ENCODE results near the gene ZSCAN9. TPM values are rescaled to one million over a fixed set of nuclear protein-coding genes. Genes with fewer than 3 reads are reported as not detected.

Gene ZSCAN9
- total and polyA plus RNA-seq, 3 donors from 2014 or later: 36.5 to 39.6 (median 38.2) TPM

DNA sequence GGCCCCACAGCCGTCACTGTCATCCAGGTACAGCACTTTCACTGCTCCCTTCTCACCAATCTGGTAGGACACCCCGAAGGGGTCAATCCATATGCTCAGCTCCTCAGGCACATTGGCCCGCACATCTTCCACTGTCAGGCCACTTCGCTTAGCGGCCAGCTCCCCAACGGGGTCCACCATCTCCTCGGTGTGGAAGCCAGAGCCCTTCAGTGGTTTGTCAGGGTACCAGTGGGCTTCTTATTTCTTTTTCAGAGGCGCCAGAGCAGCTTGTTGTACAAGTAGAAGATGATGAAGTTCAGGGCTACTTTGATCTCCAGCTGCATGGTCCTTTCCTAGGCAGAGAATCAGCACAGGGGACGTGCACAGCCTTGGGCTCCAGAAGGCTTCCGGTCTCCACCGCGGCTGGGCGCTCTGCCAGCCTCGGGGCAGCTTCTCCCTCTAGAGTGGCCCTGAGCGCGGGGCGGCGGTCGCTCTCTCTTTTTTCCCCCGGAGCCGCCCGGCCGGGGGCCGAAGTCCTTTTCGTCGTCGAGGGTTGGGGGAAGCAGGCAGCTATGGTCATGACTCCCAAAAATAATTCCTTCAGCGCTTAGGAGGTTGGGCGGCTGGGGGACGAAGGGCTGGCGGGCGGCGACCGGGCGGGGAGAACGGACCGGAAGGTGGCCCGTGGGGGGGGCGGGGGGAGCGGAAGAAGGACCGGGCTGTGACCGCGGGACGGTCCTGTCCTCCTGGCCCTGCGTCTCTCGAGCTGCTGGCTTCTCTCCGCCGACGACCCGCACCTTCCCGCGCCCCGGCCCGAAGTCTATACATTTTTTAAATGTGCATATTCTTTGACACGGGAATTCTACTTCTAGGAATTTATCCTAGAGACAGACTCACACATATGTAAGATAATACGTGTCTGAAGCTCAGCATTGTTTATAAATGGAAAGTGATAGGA, 6.5 kb upstream of the ZSCAN9 start:
- H3K27ac ChIP-seq: peak overlapping the region; percentile 65 to 75
- H3K4me3 ChIP-seq: peak overlapping the region; percentile 61 to 72
- H3K27me3 ChIP-seq: no peaks in the 10 kb centered on the region
- H3K9me3 ChIP-seq: no peaks in the 10 kb centered on the region
- TF ChIP-seq POLR2A (IDR thresholded peaks at IDR 0.05): no peak
- TF ChIP-seq, protein P1, sequence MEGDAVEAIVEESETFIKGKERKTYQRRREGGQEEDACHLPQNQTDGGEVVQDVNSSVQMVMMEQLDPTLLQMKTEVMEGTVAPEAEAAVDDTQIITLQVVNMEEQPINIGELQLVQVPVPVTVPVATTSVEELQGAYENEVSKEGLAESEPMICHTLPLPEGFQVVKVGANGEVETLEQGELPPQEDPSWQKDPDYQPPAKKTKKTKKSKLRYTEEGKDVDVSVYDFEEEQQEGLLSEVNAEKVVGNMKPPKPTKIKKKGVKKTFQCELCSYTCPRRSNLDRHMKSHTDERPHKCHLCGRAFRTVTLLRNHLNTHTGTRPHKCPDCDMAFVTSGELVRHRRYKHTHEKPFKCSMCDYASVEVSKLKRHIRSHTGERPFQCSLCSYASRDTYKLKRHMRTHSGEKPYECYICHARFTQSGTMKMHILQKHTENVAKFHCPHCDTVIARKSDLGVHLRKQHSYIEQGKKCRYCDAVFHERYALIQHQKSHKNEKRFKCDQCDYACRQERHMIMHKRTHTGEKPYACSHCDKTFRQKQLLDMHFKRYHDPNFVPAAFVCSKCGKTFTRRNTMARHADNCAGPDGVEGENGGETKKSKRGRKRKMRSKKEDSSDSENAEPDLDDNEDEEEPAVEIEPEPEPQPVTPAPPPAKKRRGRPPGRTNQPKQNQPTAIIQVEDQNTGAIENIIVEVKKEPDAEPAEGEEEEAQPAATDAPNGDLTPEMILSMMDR (IDR thresholded peaks at IDR 0.05): no peak
- peaks cover 7% of the 10 kb centered on the region for H3K4me1 ChIP-seq
- no peaks in the 10 kb centered on the region for H3K36me3 ChIP-seq (ENCODE audit: low read depth, missing control alignments)
- intact Hi-C loops (cut with DNase I; ENCODE audit: low total_unique reads): no loop called here
- DNase-seq: peak; percentile 74
- 6 to 8% methylated on average over 41 to 56 of the region's 56 CpGs for WGBS, 2 donors

DNA sequence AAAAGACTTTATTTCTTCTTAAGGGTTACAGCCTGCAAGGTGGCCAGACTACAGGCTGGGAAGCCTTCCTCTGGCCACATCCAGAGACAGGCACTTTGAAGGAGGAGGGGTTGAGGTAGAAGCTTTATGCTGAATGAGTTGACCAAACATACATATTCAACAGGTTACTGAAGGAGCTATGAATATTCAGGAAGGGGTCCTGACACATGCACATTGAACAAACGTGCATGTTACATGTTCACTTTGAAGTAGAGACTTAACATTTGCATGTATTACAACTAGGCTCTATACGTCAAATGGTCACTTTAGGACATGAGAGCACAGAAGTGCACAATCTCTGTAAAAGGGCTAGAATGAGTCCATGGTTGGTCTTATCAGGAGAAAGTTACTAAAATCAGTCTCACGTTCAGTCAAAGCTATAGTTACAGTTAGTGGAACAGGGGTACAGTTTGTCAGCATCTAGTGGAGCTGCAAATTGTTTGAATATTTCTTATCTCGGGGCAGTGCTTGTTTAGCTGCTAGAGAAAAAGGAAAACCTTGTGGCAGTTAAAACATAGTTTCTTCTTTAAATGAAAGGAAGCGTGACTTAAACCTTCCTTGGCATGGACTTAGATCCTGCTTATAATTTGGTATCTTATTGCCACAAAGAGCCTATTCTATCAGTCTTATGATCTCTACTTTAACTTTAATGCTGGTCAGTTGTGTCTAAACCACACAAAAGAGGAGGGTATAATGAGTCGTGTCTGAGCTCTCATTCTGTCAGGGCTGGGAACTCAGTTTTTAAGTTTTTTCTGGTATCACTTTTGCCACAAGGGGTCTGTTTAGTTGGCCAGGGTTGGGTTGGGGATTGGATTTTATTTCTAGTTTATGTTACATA, 4.6 kb upstream of the ZSCAN9 start:
- no peak overlapping the region for H3K27ac ChIP-seq
- H3K4me3 ChIP-seq: no peak overlapping the region
- 25 to 39% methylated on average over 6 of the region's 6 CpGs for WGBS, 2 donors
- no peaks in the 10 kb centered on the region for H3K36me3 ChIP-seq (ENCODE audit: low read depth, missing control alignments)
- H3K27me3 ChIP-seq: no peaks in the 10 kb centered on the region
- H3K9me3 ChIP-seq: no peaks in the 10 kb centered on the region
- TF ChIP-seq POLR2A (IDR thresholded peaks at IDR 0.05): no peak
- TF ChIP-seq, protein P1 (IDR thresholded peaks at IDR 0.05): no peak
- intact Hi-C loops (cut with DNase I; ENCODE audit: low total_unique reads): no loop called here
- H3K4me1 ChIP-seq: peaks cover 7% of the 10 kb centered on the region
- DNase-seq: no peak

DNA sequence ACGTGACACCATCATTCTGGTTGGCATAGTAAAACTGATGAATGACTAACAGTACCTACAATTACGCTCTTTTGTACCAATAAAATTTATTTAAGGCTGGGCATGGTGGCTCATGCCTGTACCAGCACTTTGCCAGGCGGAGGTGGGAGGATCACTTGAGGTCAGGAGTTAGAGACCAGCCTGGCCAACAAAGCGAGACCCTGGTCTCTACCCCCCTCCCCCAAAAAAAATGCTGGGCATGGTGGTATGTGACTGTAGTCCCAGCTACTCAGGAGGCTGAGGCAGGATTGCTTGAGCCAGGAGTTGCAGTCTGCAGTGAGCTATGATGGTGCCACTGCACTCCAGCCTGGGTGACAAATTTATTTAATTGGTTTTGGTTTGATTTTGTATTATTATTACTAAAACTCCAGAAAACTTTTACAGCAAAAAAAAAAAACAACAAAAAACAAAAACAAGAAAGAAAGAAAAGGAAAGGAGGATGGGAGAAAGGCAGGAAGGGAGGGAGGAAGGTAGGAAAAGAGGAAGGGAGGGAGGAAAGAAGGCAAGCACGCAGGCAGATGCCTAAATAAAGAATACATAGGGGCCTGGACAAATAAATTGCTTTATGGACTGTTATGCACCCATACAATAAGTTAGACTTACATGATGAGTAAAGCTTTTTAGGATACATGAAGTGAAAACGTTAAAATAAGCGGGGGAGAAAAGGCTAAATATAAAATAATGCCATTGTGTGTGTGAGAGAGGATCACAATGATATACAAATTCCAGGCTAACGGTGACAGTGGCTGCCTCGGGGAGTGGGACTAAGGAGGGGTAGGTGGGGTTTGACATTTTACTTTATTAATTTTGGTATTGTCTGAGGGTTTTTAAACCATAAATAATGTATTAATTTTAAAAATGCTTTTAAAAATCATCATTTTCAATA, 682 bp upstream of the ZSCAN9 start:
- intact Hi-C loops (cut with DNase I; ENCODE audit: low total_unique reads): no loop called here
- WGBS, 2 donors: 49 to 50% methylated on average over 9 of the region's 9 CpGs
- H3K27ac ChIP-seq: peak overlapping the region; percentile 79 to 87
- H3K4me3 ChIP-seq: peak overlapping the region; percentile 74 to 92
- no peaks in the 10 kb centered on the region for H3K9me3 ChIP-seq
- H3K4me1 ChIP-seq: no peaks in the 10 kb centered on the region
- no peaks in the 10 kb centered on the region for H3K27me3 ChIP-seq
- no peaks in the 10 kb centered on the region for H3K36me3 ChIP-seq (ENCODE audit: low read depth, missing control alignments)
- no peak for TF ChIP-seq POLR2A (IDR thresholded peaks at IDR 0.05)
- TF ChIP-seq, protein P1 (IDR thresholded peaks at IDR 0.05): no peak
- DNase-seq: no peak

DNA sequence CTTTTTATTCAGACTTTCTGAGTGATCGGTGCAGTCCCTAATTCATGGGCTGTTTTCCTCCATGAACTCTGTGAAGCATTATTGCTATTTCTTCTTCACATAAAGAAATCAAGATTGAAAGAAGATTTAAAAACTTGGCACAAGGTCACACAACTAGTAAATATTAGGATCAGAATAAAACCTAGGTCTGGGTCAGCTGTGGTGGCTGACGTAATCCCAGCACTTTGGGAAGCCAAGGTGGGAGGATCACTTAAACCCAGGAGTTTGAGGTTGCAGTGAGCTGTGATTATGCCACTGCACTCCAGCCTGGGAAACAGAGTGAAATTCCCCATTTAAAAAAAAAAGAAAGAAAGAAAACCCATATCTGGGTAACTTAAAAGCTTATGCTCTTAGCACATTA, 1.4 kb downstream of the ZSCAN9 start:
- Histone ChIP-seq H3K4me3 (no peak overlapping the region), H3K27ac (no peak overlapping the region), H3K27me3 (no peaks in the 10 kb centered on the region), H3K4me1 (no peaks in the 10 kb centered on the region), H3K36me3 (ENCODE audit: low read depth, missing control alignments) (no peaks in the 10 kb centered on the region), H3K9me3 (no peaks in the 10 kb centered on the region)
- TF ChIP-seq, protein P1 (IDR thresholded peaks at IDR 0.05): no peak
- TF ChIP-seq POLR2A (IDR thresholded peaks at IDR 0.05): no peak
- WGBS, 2 donors: 75 to 84% methylated on average over 2 of the region's 2 CpGs
- no peak for DNase-seq
- intact Hi-C loops (cut with DNase I; ENCODE audit: low total_unique reads): no loop called here

Measured in testis (tissue), 3 donors.